Tibial nerve (tissue), 4 donors: ENCODE results near the gene DENND5B. TPM values are rescaled to one million over a fixed set of nuclear protein-coding genes. Genes with fewer than 3 reads are reported as not detected.
"Not testable (repeated sequence)": the region's sequence is repeated elsewhere in the genome, so short reads cannot be mapped to it uniquely, and the experiment has no call there.

Experiments
- DNase-seq, 2 donors: peaks; one replicate each; pipeline ENCODE4 v3.0.0-alpha.2; 2019; ENCODE audit warnings: low spot score in 2 of 2
- H3K27ac ChIP-seq, 4 donors: fragments of 200-600 bp; sonication (generic) in 3 of 4; one replicate each; pipeline ENCODE4 v1.5.1; 2017 to 2019; ENCODE audit warnings: mild to moderate bottlenecking in 1 of 4
- H3K27me3 ChIP-seq, 2 donors: fragments of 200-600 bp; sonication (generic) in 1 of 2; one replicate each; pipeline versions ENCODE4 v1.5.1 to v1.6.0; 2017 to 2019
- H3K36me3 ChIP-seq, 3 donors: fragments of 200-600 bp; sonication (generic); one replicate each; pipeline ENCODE4 v1.5.1; 2018 to 2019
- H3K4me1 ChIP-seq, 4 donors: fragments of 200-600 bp; sonication (generic) in 3 of 4; one replicate each; pipeline ENCODE4 v1.5.1; 2017 to 2019
- H3K4me3 ChIP-seq, 4 donors: fragments of 200-600 bp; sonication (generic) in 3 of 4; one replicate each; pipeline ENCODE4 v1.5.1; 2017 to 2019; ENCODE audit warnings: mild to moderate bottlenecking in 1 of 4, moderate library complexity in 1 of 4
- H3K9me3 ChIP-seq, 4 donors: fragments of 200-600 bp; sonication (generic) in 3 of 4; one replicate each; pipeline ENCODE4 v1.5.1; 2017 to 2019
- EP300 ChIP-seq, 2 donors: sonication (generic); formaldehyde crosslinking; IDR thresholded peaks; one replicate each; pipeline ENCODE4 v1.6.1; 2017; ENCODE audit warnings: antibody characterized with exemption in 2 of 2, mild to moderate bottlenecking in 1 of 2
- POLR2A ChIP-seq, 2 donors: fragments of 450-650 bp; IDR thresholded peaks; one replicate each; pipeline ENCODE4 v1.6.1; 2017; ENCODE audit warnings: antibody characterized with exemption in 2 of 2, mild to moderate bottlenecking in 2 of 2, moderate library complexity in 2 of 2
- WGBS, 2 donors: methylation state at CpG; one replicate each; pipeline ENCODE4 v1.1.5; 2018; 5-methylcytosine and 5-hydroxymethylcytosine counted together
- total RNA-seq, 4 donors: library from RNA; depleted of rRNA; stranded (reverse); fragments of >200 nt; gene quantifications; one replicate each; pipeline ENCODE4 v1.1.0, GENCODE V29; 2016
- TF ChIP-seq, protein P1 (sequence below), 5 experiments: fragments of 200-600 bp in 3 of 5; fragments of 450-650 bp in 2 of 5; sonication (generic) in 3 of 5; IDR thresholded peaks; one replicate each; pipeline ENCODE4 v1.5.1; 2016 to 2019; ENCODE audit warnings: antibody characterized with exemption in 5 of 5, mild to moderate bottlenecking in 3 of 5, moderate library complexity in 2 of 5

The DENND5B gene
- total RNA-seq, 4 donors from 2014 or later, result 22.6 to 55.7 (median 42.8) TPM

DNA sequence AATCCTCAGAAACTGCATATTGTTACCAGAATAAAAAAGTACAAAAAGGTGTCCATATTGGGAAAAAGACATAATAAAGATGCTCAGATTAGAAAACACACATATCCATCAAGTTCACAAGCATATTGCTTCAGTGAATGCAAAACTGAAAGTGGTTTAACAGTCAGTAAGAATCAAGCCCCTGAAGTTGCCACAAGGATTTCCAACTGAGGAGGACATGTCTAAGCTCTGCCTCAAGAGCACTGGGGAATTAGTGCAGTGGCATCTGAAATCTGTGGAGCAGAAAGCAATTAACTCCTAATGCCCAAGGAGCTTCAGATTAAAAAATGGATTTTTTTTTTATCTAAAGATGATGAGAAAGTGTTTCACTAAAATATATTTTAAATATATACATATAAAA, 113.2 kb downstream of the DENND5B start:
- no peaks in the 10 kb centered on the region for H3K27me3 ChIP-seq
- peaks cover 0 to 23% (median 0%) of the 10 kb centered on the region in 3 donors for H3K36me3 ChIP-seq
- peaks cover 0 to 6% (median 0%) of the 10 kb centered on the region in 4 donors for H3K4me1 ChIP-seq
- TF ChIP-seq EP300 (IDR thresholded peaks at IDR 0.05), result no peak
- TF ChIP-seq, protein P1, sequence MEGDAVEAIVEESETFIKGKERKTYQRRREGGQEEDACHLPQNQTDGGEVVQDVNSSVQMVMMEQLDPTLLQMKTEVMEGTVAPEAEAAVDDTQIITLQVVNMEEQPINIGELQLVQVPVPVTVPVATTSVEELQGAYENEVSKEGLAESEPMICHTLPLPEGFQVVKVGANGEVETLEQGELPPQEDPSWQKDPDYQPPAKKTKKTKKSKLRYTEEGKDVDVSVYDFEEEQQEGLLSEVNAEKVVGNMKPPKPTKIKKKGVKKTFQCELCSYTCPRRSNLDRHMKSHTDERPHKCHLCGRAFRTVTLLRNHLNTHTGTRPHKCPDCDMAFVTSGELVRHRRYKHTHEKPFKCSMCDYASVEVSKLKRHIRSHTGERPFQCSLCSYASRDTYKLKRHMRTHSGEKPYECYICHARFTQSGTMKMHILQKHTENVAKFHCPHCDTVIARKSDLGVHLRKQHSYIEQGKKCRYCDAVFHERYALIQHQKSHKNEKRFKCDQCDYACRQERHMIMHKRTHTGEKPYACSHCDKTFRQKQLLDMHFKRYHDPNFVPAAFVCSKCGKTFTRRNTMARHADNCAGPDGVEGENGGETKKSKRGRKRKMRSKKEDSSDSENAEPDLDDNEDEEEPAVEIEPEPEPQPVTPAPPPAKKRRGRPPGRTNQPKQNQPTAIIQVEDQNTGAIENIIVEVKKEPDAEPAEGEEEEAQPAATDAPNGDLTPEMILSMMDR (IDR thresholded peaks at IDR 0.05), result no peak
- TF ChIP-seq POLR2A (IDR thresholded peaks at IDR 0.05), result no peak
- H3K9me3 ChIP-seq, result no peaks in the 10 kb centered on the region
- no peak overlapping the region for H3K27ac ChIP-seq
- no peak overlapping the region for H3K4me3 ChIP-seq
- no peak for DNase-seq

DNA sequence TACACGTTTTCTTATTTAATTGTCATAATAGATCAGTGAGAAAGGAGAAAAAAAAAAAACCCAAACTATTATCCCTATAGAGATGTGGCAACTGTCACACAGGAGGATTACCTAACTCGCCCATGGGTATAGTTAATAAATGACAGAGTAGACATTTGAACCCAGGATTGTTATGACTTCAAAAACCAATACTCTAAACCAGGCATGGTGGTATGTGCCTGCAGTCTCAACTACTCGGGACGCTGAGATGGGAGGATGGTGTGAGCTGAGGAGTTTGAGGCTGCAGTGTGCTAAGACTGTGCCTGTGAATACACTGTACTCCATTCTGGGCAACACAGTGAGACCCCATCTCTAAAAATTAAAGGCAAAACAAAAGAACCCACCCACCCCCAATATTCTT, 114.5 kb downstream of the DENND5B start:
- Histone ChIP-seq H3K27ac (no peak overlapping the region), H3K4me3 (no peak overlapping the region), H3K9me3 (no peaks in the 10 kb centered on the region), H3K27me3 (no peaks in the 10 kb centered on the region), H3K36me3 (peaks cover 0 to 27% (median 0%) of the 10 kb centered on the region in 3 donors), H3K4me1 (peaks cover 0 to 6% (median 0%) of the 10 kb centered on the region in 4 donors)
- no peak for DNase-seq
- no peak for TF ChIP-seq POLR2A (IDR thresholded peaks at IDR 0.05)
- TF ChIP-seq, protein P1 (IDR thresholded peaks at IDR 0.05), result no peak
- no peak for TF ChIP-seq EP300 (IDR thresholded peaks at IDR 0.05)
- 83 to 93% methylated on average over 4 of the region's 4 CpGs for WGBS, 2 donors

DNA sequence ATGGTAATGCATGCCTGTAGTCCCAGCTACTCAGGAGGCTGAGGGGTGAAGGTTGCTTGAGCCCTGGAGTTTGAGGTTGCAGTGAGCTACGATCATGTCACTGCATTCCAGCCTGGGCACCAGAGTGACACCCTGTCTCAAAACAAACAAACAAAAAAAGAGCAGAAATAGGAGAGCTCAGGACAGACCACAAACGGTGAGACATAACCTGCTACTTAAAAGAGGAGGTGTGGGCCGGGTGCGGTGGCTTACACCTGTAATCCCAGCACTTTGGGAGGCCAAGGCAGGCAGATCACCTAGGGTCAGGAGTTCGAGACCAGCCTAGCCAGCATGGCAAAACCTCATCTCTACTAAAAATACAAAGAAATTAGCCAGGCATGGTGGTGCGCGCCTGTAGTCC, 115.3 kb downstream of the DENND5B start:
- WGBS, 2 donors, result 91 to 94% methylated on average over 7 of the region's 7 CpGs
- H3K4me1 ChIP-seq, DNase-seq, H3K9me3 ChIP-seq, H3K4me3 ChIP-seq, H3K27ac ChIP-seq, H3K27me3 ChIP-seq: not testable (repeated sequence)
- peaks cover 0 to 27% (median 0%) of the 10 kb centered on the region in 3 donors for H3K36me3 ChIP-seq

- 93 to 98% methylated on average over 2 of the region's 2 CpGs for WGBS, 2 donors
- peaks cover 0 to 26% (median 0%) of the 10 kb centered on the region in 3 donors for H3K36me3 ChIP-seq
- no peak for DNase-seq
- H3K27me3 ChIP-seq, result no peaks in the 10 kb centered on the region
- no peak overlapping the region for H3K27ac ChIP-seq
- H3K4me3 ChIP-seq, result no peak overlapping the region
- TF ChIP-seq EP300 (IDR thresholded peaks at IDR 0.05), result no peak
- TF ChIP-seq, protein P1 (IDR thresholded peaks at IDR 0.05), result no peak
- no peak for TF ChIP-seq POLR2A (IDR thresholded peaks at IDR 0.05)
- H3K9me3 ChIP-seq, result no peaks in the 10 kb centered on the region
- H3K4me1 ChIP-seq, result no peaks in the 10 kb centered on the region
These were observed 116.2 kb downstream of the DENND5B start for GRCh38 chr12:31474751-31475150.

- Histone ChIP-seq H3K27ac (no peak overlapping the region), H3K36me3 (peaks cover 0 to 5% (median 0%) of the 10 kb centered on the region in 3 donors)
- 85 to 87% methylated on average over 7 of the region's 7 CpGs for WGBS, 2 donors
These were observed 119.1 kb downstream of the DENND5B start for GRCh38 chr12:31471823-31472222.

More at GRCh38 chr12:31471823-31472222, 119.1 kb downstream of the DENND5B start:
- DNase-seq, result no peak
- no peaks in the 10 kb centered on the region for H3K9me3 ChIP-seq
- no peak for TF ChIP-seq POLR2A (IDR thresholded peaks at IDR 0.05)
- TF ChIP-seq EP300 (IDR thresholded peaks at IDR 0.05), result no peak
- TF ChIP-seq, protein P1 (IDR thresholded peaks at IDR 0.05), result no peak
- no peak overlapping the region for H3K4me3 ChIP-seq
- H3K4me1 ChIP-seq, result peaks cover 0 to 4% (median 0%) of the 10 kb centered on the region in 4 donors
- H3K27me3 ChIP-seq, result no peaks in the 10 kb centered on the region
